ENCODE results near the gene UBE2G1.

DNA sequence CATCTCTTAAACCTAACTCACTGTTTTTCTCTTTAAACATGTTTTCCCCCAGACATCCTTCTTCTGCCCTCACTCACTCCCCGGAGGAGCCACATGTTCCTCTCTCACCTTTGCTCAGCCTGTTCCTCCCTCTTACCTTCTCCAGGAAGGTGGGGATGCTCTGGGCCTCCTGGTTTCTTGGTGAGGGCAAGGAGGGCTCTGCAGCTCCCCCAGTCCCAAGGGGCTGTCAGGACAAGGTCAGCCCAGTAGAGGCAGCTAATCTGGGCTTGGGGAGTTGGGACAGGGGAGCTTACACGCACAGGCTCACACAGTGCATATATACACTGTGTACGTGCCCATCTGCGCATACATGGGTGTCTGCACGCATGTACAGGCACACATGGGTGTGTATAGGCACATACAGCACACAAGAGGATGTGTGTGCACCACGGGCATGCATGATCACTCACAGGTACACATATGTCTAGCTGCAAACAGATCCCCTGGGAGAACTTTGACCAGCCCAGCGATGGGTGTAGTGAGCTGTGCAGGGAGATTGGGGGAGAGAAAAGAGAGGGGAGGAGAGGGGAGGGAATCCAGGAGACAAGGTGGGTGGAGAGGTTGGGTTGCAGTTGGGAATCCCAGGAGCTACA, 38.7 kb upstream of the UBE2G1 start:
- TF ChIP-seq, protein P1, sequence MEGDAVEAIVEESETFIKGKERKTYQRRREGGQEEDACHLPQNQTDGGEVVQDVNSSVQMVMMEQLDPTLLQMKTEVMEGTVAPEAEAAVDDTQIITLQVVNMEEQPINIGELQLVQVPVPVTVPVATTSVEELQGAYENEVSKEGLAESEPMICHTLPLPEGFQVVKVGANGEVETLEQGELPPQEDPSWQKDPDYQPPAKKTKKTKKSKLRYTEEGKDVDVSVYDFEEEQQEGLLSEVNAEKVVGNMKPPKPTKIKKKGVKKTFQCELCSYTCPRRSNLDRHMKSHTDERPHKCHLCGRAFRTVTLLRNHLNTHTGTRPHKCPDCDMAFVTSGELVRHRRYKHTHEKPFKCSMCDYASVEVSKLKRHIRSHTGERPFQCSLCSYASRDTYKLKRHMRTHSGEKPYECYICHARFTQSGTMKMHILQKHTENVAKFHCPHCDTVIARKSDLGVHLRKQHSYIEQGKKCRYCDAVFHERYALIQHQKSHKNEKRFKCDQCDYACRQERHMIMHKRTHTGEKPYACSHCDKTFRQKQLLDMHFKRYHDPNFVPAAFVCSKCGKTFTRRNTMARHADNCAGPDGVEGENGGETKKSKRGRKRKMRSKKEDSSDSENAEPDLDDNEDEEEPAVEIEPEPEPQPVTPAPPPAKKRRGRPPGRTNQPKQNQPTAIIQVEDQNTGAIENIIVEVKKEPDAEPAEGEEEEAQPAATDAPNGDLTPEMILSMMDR (IDR thresholded peaks at IDR 0.05): no peak
- TF ChIP-seq POLR2A (IDR thresholded peaks at IDR 0.05): no peak
